Tibial nerve (tissue), 4 donors: ENCODE results near the gene UTS2B. TPM values are rescaled to one million over a fixed set of nuclear protein-coding genes. Genes with fewer than 3 reads are reported as not detected.

Experiments used
- DNase-seq, 2 donors: peaks; one replicate each; pipeline ENCODE4 v3.0.0-alpha.2; 2019; ENCODE audit warnings: low spot score in 2 of 2
- H3K27ac ChIP-seq, 4 donors: fragments of 200-600 bp; sonication (generic) in 3 of 4; one replicate each; pipeline ENCODE4 v1.5.1; 2017 to 2019; ENCODE audit warnings: mild to moderate bottlenecking in 1 of 4
- H3K27me3 ChIP-seq, 2 donors: fragments of 200-600 bp; sonication (generic) in 1 of 2; one replicate each; pipeline versions ENCODE4 v1.5.1 to v1.6.0; 2017 to 2019
- H3K36me3 ChIP-seq, 3 donors: fragments of 200-600 bp; sonication (generic); one replicate each; pipeline ENCODE4 v1.5.1; 2018 to 2019
- H3K4me1 ChIP-seq, 4 donors: fragments of 200-600 bp; sonication (generic) in 3 of 4; one replicate each; pipeline ENCODE4 v1.5.1; 2017 to 2019
- H3K4me3 ChIP-seq, 4 donors: fragments of 200-600 bp; sonication (generic) in 3 of 4; one replicate each; pipeline ENCODE4 v1.5.1; 2017 to 2019; ENCODE audit warnings: mild to moderate bottlenecking in 1 of 4, moderate library complexity in 1 of 4
- H3K9me3 ChIP-seq, 4 donors: fragments of 200-600 bp; sonication (generic) in 3 of 4; one replicate each; pipeline ENCODE4 v1.5.1; 2017 to 2019
- EP300 ChIP-seq, 2 donors: sonication (generic); formaldehyde crosslinking; IDR thresholded peaks; one replicate each; pipeline ENCODE4 v1.6.1; 2017; ENCODE audit warnings: antibody characterized with exemption in 2 of 2, mild to moderate bottlenecking in 1 of 2
- POLR2A ChIP-seq, 2 donors: fragments of 450-650 bp; IDR thresholded peaks; one replicate each; pipeline ENCODE4 v1.6.1; 2017; ENCODE audit warnings: antibody characterized with exemption in 2 of 2, mild to moderate bottlenecking in 2 of 2, moderate library complexity in 2 of 2
- WGBS, 2 donors: methylation state at CpG; one replicate each; pipeline ENCODE4 v1.1.5; 2018; 5-methylcytosine and 5-hydroxymethylcytosine counted together
- total RNA-seq, 4 donors: library from RNA; depleted of rRNA; stranded (reverse); fragments of >200 nt; gene quantifications; one replicate each; pipeline ENCODE4 v1.1.0, GENCODE V29; 2016
- TF ChIP-seq, protein P1 (sequence below), 5 experiments: fragments of 200-600 bp in 3 of 5; fragments of 450-650 bp in 2 of 5; sonication (generic) in 3 of 5; IDR thresholded peaks; one replicate each; pipeline ENCODE4 v1.5.1; 2016 to 2019; ENCODE audit warnings: antibody characterized with exemption in 5 of 5, mild to moderate bottlenecking in 3 of 5, moderate library complexity in 2 of 5

UTS2B gene
- total RNA-seq, 4 donors from 2014 or later = 0.90 to 2.7 TPM; not detected in 2

- no peak for DNase-seq
- no peak overlapping the region for H3K27ac ChIP-seq
- H3K9me3 ChIP-seq = no peaks in the 10 kb centered on the region
- H3K4me3 ChIP-seq = no peak overlapping the region
- 79 to 83% methylated on average over 5 of the region's 5 CpGs for WGBS, 2 donors
- H3K36me3 ChIP-seq = no peaks in the 10 kb centered on the region
- no peaks in the 10 kb centered on the region for H3K27me3 ChIP-seq
- H3K4me1 ChIP-seq = no peaks in the 10 kb centered on the region
- TF ChIP-seq POLR2A (IDR thresholded peaks at IDR 0.05) = no peak
- TF ChIP-seq, protein P1, sequence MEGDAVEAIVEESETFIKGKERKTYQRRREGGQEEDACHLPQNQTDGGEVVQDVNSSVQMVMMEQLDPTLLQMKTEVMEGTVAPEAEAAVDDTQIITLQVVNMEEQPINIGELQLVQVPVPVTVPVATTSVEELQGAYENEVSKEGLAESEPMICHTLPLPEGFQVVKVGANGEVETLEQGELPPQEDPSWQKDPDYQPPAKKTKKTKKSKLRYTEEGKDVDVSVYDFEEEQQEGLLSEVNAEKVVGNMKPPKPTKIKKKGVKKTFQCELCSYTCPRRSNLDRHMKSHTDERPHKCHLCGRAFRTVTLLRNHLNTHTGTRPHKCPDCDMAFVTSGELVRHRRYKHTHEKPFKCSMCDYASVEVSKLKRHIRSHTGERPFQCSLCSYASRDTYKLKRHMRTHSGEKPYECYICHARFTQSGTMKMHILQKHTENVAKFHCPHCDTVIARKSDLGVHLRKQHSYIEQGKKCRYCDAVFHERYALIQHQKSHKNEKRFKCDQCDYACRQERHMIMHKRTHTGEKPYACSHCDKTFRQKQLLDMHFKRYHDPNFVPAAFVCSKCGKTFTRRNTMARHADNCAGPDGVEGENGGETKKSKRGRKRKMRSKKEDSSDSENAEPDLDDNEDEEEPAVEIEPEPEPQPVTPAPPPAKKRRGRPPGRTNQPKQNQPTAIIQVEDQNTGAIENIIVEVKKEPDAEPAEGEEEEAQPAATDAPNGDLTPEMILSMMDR (IDR thresholded peaks at IDR 0.05) = no peak
- no peak for TF ChIP-seq EP300 (IDR thresholded peaks at IDR 0.05)
These were observed 109.4 kb downstream of the UTS2B start for GRCh38 chr3:191220908-191221307.

DNA sequence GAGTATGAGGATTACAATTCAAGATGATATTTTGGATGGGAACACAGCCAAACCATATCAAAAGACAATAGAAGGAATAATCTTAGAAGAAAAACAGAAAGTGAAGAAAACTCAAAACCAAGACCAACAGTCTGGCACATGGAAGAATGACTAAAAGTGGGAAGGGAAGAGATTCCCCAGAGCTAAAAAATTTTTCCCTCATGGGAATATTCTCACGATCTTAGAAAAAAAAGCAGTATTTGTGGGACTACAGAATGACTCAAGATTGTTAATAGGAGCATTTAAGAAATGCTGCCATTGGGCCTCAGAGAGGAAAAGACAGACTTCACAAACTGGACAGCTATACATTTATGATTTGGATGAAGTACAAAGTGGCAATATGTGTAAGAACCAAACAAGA is 113.0 kb downstream of the UTS2B start:
- 39 to 41% methylated on average over 1 of the region's 1 CpG for WGBS, 2 donors
- no peak for TF ChIP-seq EP300 (IDR thresholded peaks at IDR 0.05)
- TF ChIP-seq, protein P1 (IDR thresholded peaks at IDR 0.05) = no peak
- no peak for TF ChIP-seq POLR2A (IDR thresholded peaks at IDR 0.05)
- Histone ChIP-seq H3K27me3 (no peaks in the 10 kb centered on the region), H3K4me3 (no peak overlapping the region), H3K9me3 (no peaks in the 10 kb centered on the region), H3K27ac (no peak overlapping the region), H3K4me1 (no peaks in the 10 kb centered on the region), H3K36me3 (no peaks in the 10 kb centered on the region)
- DNase-seq = no peak

Other genes with a start within 250 kb of the UTS2B start
- not detected for gene OSTN, start 131.3 kb downstream of the UTS2B start, total RNA-seq
- gene CCDC50, start 1.1 kb downstream of the UTS2B start, total RNA-seq = 10 to 100 TPM; 83.5 to 99.6 (median 94.2) TPM
- gene PYDC2, start 130.6 kb upstream of the UTS2B start, total RNA-seq = not detected